A673 (cell line): Measurements from ENCODE around the gene CCNK. TPM values are rescaled to one million over a fixed set of nuclear protein-coding genes. Genes with fewer than 3 reads are reported as not detected.

ENCODE experiments used
- BruUV-seq: library from RNA; stranded (reverse); fragments of 400-500 nt; replicated peaks from 2 replicates; lab custom pipeline; 2021; lab: Mats Ljungman, UMichigan
- CTCF ChIA-PET: fragments of 300-600 bp; sonication (Branson Sonifier 250); formaldehyde crosslinking; loops from one replicate; lab custom pipeline; 2022; ENCODE audit warnings: antibody characterized with exemption; lab: Charles Lee
- POLR2A ChIA-PET: fragments of 300-600 bp; sonication (Branson Sonifier 250); formaldehyde crosslinking; loops from one replicate; lab custom pipeline; 2022; ENCODE audit warnings: antibody characterized with exemption; ENCODE audit not compliant: low non-redundant PET; lab: Charles Lee
- DNase-seq: peaks from one replicate; pipeline ENCODE4 v3.0.0-alpha.2; 2015; ENCODE audit warnings: low spot score
- H3K27ac ChIP-seq: fragments of 200-600 bp; sonication (generic); 2 replicates; pipeline ENCODE4 v1.5.1; 2016; ENCODE audit warnings: mixed run types, low read depth, mild to moderate bottlenecking, mixed read lengths, antibody characterized with exemption, low read length; ENCODE audit not compliant: poor library complexity, severe bottlenecking
- H3K27me3 ChIP-seq: fragments of 200-600 bp; sonication (generic); replicated peaks from 2 replicates; pipeline ENCODE4 v1.6.1; 2017; ENCODE audit warnings: mixed run types, low read depth, mild to moderate bottlenecking, mixed read lengths, antibody characterized with exemption, low read length; ENCODE audit not compliant: insufficient read depth, poor library complexity
- H3K36me3 ChIP-seq: fragments of 200-600 bp; sonication (generic); 2 replicates; pipeline ENCODE4 v1.6.1; 2016; ENCODE audit warnings: mixed run types, mild to moderate bottlenecking, mixed read lengths, antibody characterized with exemption, low read length; ENCODE audit not compliant: insufficient read depth, poor library complexity, severe bottlenecking
- H3K4me1 ChIP-seq: fragments of 200-600 bp; sonication (generic); 2 replicates; pipeline ENCODE4 v1.6.1; 2017; ENCODE audit warnings: mixed run types, mild to moderate bottlenecking, mixed read lengths, antibody characterized with exemption, low read length; ENCODE audit not compliant: insufficient read depth, poor library complexity, severe bottlenecking
- H3K4me3 ChIP-seq: fragments of 200-600 bp; sonication (generic); 2 replicates; pipeline ENCODE4 v1.5.1; 2016; ENCODE audit warnings: low read depth, mixed run types, mild to moderate bottlenecking, mixed read lengths, low read length; ENCODE audit not compliant: poor library complexity, severe bottlenecking
- H3K9me3 ChIP-seq: fragments of 200-600 bp; sonication (generic); 2 replicates; pipeline ENCODE4 v1.6.1; 2016; ENCODE audit warnings: mixed run types, low read depth, mild to moderate bottlenecking, mixed read lengths, antibody characterized with exemption, low read length; ENCODE audit not compliant: poor library complexity, severe bottlenecking
- CTCF ChIP-seq: fragments of 300-800, 200-600 bp; sonication (generic); conservative IDR thresholded peaks from 2 replicates; pipeline ENCODE4 v1.5.1; 2017; ENCODE audit warnings: low read depth, mild to moderate bottlenecking, antibody characterized with exemption, low read length, moderate library complexity, mixed read lengths
- EZH2 ChIP-seq: fragments of 200-600 bp; sonication (generic); IDR thresholded peaks from 2 replicates; pipeline ENCODE4 v1.6.1; 2017; ENCODE audit warnings: borderline replicate concordance, low read depth, mild to moderate bottlenecking, mixed read lengths, antibody characterized with exemption, low read length; ENCODE audit not compliant: poor library complexity, severe bottlenecking
- intact Hi-C: fragments of 100-400 bp; cut with micrococcal nuclease; formaldehyde crosslinking; loops from one replicate; pipeline ENCODE4 v1.10.0; 2022; ENCODE audit not compliant: unreplicated experiment
- total RNA-seq: library from RNA; stranded (reverse); gene quantifications from 2 replicates; pipeline ENCODE4 v1.2.3, GENCODE V29; 2021

The CCNK gene
- total RNA-seq, 1 experiment from 2014 or later, result 88.0 TPM

GRCh38 chr14:99513183-99513694, 32.0 kb downstream of the CCNK start:
- Histone ChIP-seq H3K4me1 (no peaks in the 10 kb centered on the region), H3K4me3 (no peak overlapping the region), H3K9me3 (no peaks in the 10 kb centered on the region), H3K27ac (no peak overlapping the region), H3K36me3 (peaks cover 20% of the 10 kb centered on the region), H3K27me3 (no peaks in the 10 kb centered on the region)
- no TSS peak for BruUV-seq
- intact Hi-C loops, result no loop called here
- POLR2A ChIA-PET, result no interaction called here
- no peak for DNase-seq
- CTCF ChIA-PET, result no interaction called here
- TF ChIP-seq EZH2 (no peak), CTCF (no peak)

- H3K27ac ChIP-seq, result no peak overlapping the region
- POLR2A ChIA-PET, result no interaction called here
- H3K36me3 ChIP-seq, result peaks cover 12% of the 10 kb centered on the region
- CTCF ChIA-PET, result no interaction called here
- BruUV-seq, result no TSS peak
- DNase-seq, result no peak
- no peaks in the 10 kb centered on the region for H3K9me3 ChIP-seq
- H3K27me3 ChIP-seq, result no peaks in the 10 kb centered on the region
- no peak overlapping the region for H3K4me3 ChIP-seq
- TF ChIP-seq EZH2, result no peak
- TF ChIP-seq CTCF, result no peak
- no peaks in the 10 kb centered on the region for H3K4me1 ChIP-seq
- intact Hi-C loops, result no loop called here
Observed at GRCh38 chr14:99513946-99514551, 32.8 kb downstream of the CCNK start.

GRCh38 chr14:99514552-99515300, 33.5 kb downstream of the CCNK start:
- no peak for DNase-seq
- ChIA-PET POLR2A (no interaction called here), CTCF (no interaction called here)
- Histone ChIP-seq H3K27ac (no peak overlapping the region), H3K27me3 (no peaks in the 10 kb centered on the region), H3K4me1 (no peaks in the 10 kb centered on the region), H3K36me3 (peaks cover 11% of the 10 kb centered on the region), H3K9me3 (no peaks in the 10 kb centered on the region), H3K4me3 (no peak overlapping the region)
- intact Hi-C loops, result loop anchor here (5.0 kb wide), 1 partner anchor 373 kb away; no protein-coding TSS in a partner anchor
- BruUV-seq, result no TSS peak
- TF ChIP-seq CTCF, result no peak
- TF ChIP-seq EZH2, result no peak
